Measurements from ENCODE around the gene LGALS7B. TPM values are rescaled to one million over a fixed set of nuclear protein-coding genes. Genes with fewer than 3 reads are reported as not detected.

Gene LGALS7B
- total and polyA plus RNA-seq, 12 donors, result 0.33 to 1.0 TPM; not detected in 10

GRCh38 chr19:38773469-38774177, 15.4 kb upstream of the LGALS7B start, which contains the start of gene LGALS7:
Gene LGALS7 (minus strand): TSS chr19:38773517. CDS start chr19:38773492, 25 bp downstream.
- DNase-seq, result no peak
- H3K36me3 ChIP-seq (replicated peaks in 1 of 2), result no peaks in the 10 kb centered on the region
- H3K4me3 ChIP-seq, result no peak within 1 kb of the TSS
- no peaks in the 10 kb centered on the region for H3K27me3 ChIP-seq
- no peaks in the 10 kb centered on the region for H3K9me3 ChIP-seq (replicated peaks in 1 of 3)
- intact Hi-C loops (cut with DNase I), result no loop called here
- TF ChIP-seq POLR2A (IDR thresholded peaks at IDR 0.05) (no peak), CTCF (IDR thresholded peaks at IDR 0.05) (no peak)
- WGBS, 4 donors, result 85 to 94% (median 92%) methylated on average over 4 to 10 of the region's 14 CpGs
- no peak within 1 kb of the TSS for H3K27ac ChIP-seq
- H3K4me1 ChIP-seq (replicated peaks in 1 of 2), result peaks cover 0 to under 1% of the 10 kb centered on the region in 2 donors

DNA sequence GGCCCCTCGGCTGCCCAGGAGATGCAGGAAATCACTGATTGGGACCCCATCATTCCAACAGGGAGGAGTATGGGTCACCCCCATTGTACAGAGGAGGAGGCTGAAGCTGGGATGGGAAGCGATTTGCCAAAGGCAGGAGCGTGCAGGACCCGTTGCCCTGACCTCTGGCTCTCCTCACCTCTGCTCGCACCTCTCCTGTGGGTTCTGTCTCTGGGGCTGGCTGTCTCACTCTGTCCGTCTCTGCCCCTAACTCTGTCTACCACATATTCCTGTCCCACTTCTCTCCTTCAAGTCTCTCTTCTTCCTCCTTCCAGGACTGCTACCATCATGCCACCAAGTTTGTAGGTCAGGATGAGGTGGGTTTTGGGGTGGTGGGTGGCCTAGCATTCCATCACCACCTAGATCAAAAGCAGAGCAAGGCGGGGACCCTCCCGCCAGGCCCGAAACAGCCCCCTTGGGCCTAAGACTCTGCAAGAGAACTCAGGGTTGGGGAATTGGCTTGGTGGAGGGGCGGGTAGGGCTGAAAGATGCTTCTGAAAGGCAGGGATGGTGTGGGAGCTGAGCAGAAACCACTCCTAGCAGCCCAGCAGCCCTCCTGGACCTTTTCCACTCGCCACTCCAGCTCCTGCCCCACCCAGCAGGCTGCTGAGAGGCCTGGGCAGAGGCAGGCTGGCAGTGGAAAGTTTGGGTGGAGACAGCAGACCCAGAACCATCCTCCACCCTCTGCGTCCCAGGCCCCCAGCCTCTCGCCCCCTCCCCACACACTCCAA, 14.6 kb upstream of the LGALS7B start:
- Histone ChIP-seq H3K27ac (no peak overlapping the region), H3K9me3 (replicated peaks in 1 of 3) (no peaks in the 10 kb centered on the region), H3K36me3 (replicated peaks in 1 of 2) (no peaks in the 10 kb centered on the region), H3K27me3 (no peaks in the 10 kb centered on the region), H3K4me3 (no peak overlapping the region), H3K4me1 (replicated peaks in 1 of 2) (peaks cover 0 to 4% of the 10 kb centered on the region in 2 donors)
- intact Hi-C loops (cut with DNase I), result no loop called here
- 80 to 96% (median 86%) methylated on average over 9 to 13 of the region's 13 CpGs for WGBS, 4 donors
- no peak for TF ChIP-seq POLR2A (IDR thresholded peaks at IDR 0.05)
- no peak for TF ChIP-seq CTCF (IDR thresholded peaks at IDR 0.05)
- no peak for DNase-seq

DNA sequence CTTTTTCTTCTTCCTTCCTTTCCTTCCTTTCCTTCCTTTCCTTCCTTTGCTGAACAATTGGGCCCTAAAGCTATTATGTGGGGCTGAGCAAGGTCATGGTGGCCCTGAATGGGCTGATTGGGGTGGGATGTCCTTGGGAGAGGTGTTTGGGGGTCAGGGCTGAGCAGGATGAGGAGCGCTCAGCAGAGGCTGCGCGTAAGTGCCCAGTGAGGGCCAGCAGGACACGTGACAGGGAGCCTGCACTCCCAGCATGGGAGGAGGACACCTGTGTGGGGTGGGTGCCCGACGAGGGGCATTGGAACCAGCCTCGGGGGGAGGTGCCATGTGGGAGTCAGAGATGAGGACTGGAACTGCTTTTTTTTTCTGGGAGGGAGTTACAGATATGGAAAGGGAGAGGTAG, 10.3 kb upstream of the LGALS7B start:
- no peak overlapping the region for H3K27ac ChIP-seq
- H3K27me3 ChIP-seq, result no peaks in the 10 kb centered on the region
- no peak overlapping the region for H3K4me3 ChIP-seq
- TF ChIP-seq CTCF (IDR thresholded peaks at IDR 0.05), result no peak
- intact Hi-C loops (cut with DNase I), result no loop called here
- 25 to 39% (median 32%) methylated on average over 7 of the region's 7 CpGs for WGBS, 4 donors
- H3K36me3 ChIP-seq (replicated peaks in 1 of 2), result no peaks in the 10 kb centered on the region
- H3K9me3 ChIP-seq (replicated peaks in 1 of 3), result no peaks in the 10 kb centered on the region
- DNase-seq, result peak in 1 of 7 donors; percentile 21
- H3K4me1 ChIP-seq (replicated peaks in 1 of 2), result peaks cover 0 to 4% of the 10 kb centered on the region in 2 donors

DNA sequence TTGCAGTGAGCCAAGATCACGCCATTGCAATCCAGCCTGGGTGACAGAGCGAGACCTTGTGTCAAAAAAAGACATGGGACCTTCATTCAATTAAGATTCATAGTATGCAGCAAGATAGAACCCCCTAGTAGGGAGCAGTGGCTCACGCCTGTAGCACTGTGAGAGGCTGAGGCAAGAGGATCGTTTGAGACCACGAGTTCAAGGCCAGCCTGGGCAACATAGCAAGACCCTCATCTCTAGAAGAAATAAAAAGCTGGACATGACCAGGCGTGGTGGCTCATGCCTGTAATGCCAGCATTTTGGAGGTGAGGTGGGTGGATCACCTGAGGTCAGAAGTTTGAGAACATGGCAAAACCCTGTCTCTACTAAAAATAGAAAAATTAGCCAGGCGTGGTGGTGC, 8.6 kb upstream of the LGALS7B start:
- Histone ChIP-seq H3K9me3 (replicated peaks in 1 of 3) (no peaks in the 10 kb centered on the region), H3K36me3 (replicated peaks in 1 of 2) (no peaks in the 10 kb centered on the region), H3K27ac (no peak overlapping the region), H3K4me3 (no peak overlapping the region), H3K4me1 (replicated peaks in 1 of 2) (peaks cover 0 to 4% of the 10 kb centered on the region in 2 donors), H3K27me3 (no peaks in the 10 kb centered on the region)
- WGBS, 4 donors, result 78 to 86% (median 81%) methylated on average over 7 of the region's 7 CpGs
- no peak for DNase-seq
- TF ChIP-seq CTCF (IDR thresholded peaks at IDR 0.05) (no peak), POLR2A (IDR thresholded peaks at IDR 0.05) (no peak)
- intact Hi-C loops (cut with DNase I), result no loop called here
